GM18505 (cell line): ENCODE data around the gene TMEM17.

Experiments used
- ATAC-seq: cut with Tn5 transposase; IDR thresholded peaks from one replicate; pipeline ENCODE4 v1.9.1; 2021; ENCODE audit not compliant: unreplicated experiment
- POLR2A ChIP-seq: IDR thresholded peaks from 4 replicates; pipeline ENCODE4 v1.6.1; 2011; ENCODE audit warnings: borderline replicate concordance; ENCODE audit not compliant: insufficient read depth, insufficient read length; ENCODE audit errors: extremely low read depth

TMEM17 gene

GRCh38 chr2:62499430-62500060 is 6.5 kb downstream of the TMEM17 start:
- ATAC-seq, result no peak
- TF ChIP-seq POLR2A, result no peak

- no peak for TF ChIP-seq POLR2A
- no peak for ATAC-seq
These were observed 7.3 kb downstream of the TMEM17 start for GRCh38 chr2:62498739-62499138.

- ATAC-seq, result no peak
- no peak for TF ChIP-seq POLR2A
These were observed 10.2 kb downstream of the TMEM17 start for GRCh38 chr2:62495761-62496160.

- no peak for TF ChIP-seq POLR2A
- ATAC-seq, result no peak
These were observed 13.9 kb downstream of the TMEM17 start for GRCh38 chr2:62492048-62492447.

- no peak for TF ChIP-seq POLR2A
These were observed 16.3 kb downstream of the TMEM17 start for GRCh38 chr2:62489702-62490101.

GRCh38 chr2:62489162-62489561 is 16.8 kb downstream of the TMEM17 start:
- no peak for ATAC-seq
- no peak for TF ChIP-seq POLR2A

More at GRCh38 chr2:62489702-62490101, 16.3 kb downstream of the TMEM17 start:
- ATAC-seq, result no peak

GRCh38 chr2:62486439-62486765 is 19.6 kb downstream of the TMEM17 start:
- ATAC-seq, result no peak

GRCh38 chr2:62485761-62486438 is 20.1 kb downstream of the TMEM17 start:
- TF ChIP-seq POLR2A, result no peak

More at GRCh38 chr2:62486439-62486765, 19.6 kb downstream of the TMEM17 start:
- TF ChIP-seq POLR2A, result no peak

GRCh38 chr2:62482558-62483352 is 23.2 kb downstream of the TMEM17 start:
- no peak for TF ChIP-seq POLR2A
- ATAC-seq, result no peak

More at GRCh38 chr2:62485761-62486438, 20.1 kb downstream of the TMEM17 start:
- ATAC-seq, result no peak

- ATAC-seq, result no peak
- TF ChIP-seq POLR2A, result no peak
These were observed 26.1 kb downstream of the TMEM17 start for GRCh38 chr2:62479917-62480316.

GRCh38 chr2:62478093-62478580 is 27.9 kb downstream of the TMEM17 start:
- TF ChIP-seq POLR2A, result no peak
- no peak for ATAC-seq

- TF ChIP-seq POLR2A, result no peak
- no peak for ATAC-seq
These were observed 28.4 kb downstream of the TMEM17 start for GRCh38 chr2:62477573-62477972.

GRCh38 chr2:62475172-62476011 is 30.6 kb downstream of the TMEM17 start:
- ATAC-seq, result no peak
- no peak for TF ChIP-seq POLR2A
